ENCODE results near the gene PHF19.

PHF19 gene

GRCh38 chr9:120876842-120877240 lies at the start of gene PHF19:
TSS of gene PHF19 (minus strand) at chr9:120877188. CDS start at chr9:120874741, 2,447 bp downstream.
- peak; percentile 58 for DNase-seq

- DNase-seq, result no peak
Observed at GRCh38 chr9:120926397-120926928, 49.5 kb upstream of the PHF19 start, which contains the start of gene TRAF1. TSS of gene TRAF1 (minus strand) at chr9:120926796. CDS start at chr9:120926075, 721 bp downstream.

GRCh38 chr9:120925535-120926396 lies 48.8 kb upstream of the PHF19 start:
- DNase-seq, result peak; percentile 89

GRCh38 chr9:120924698-120925534 lies 47.9 kb upstream of the PHF19 start:
- DNase-seq, result no peak

GRCh38 chr9:120923620-120924328 lies 46.8 kb upstream of the PHF19 start:
- DNase-seq, result no peak

- no peak for DNase-seq
Observed at GRCh38 chr9:120922404-120923195, 45.6 kb upstream of the PHF19 start.

- no peak for DNase-seq
Observed at GRCh38 chr9:120921661-120922181, 44.7 kb upstream of the PHF19 start.

GRCh38 chr9:120920806-120921178 lies 43.8 kb upstream of the PHF19 start:
- no peak for DNase-seq

GRCh38 chr9:120919843-120920805 lies 43.1 kb upstream of the PHF19 start:
- DNase-seq, result no peak

GRCh38 chr9:120918931-120919842 lies 42.2 kb upstream of the PHF19 start:
- DNase-seq, result no peak

- no peak for DNase-seq
Observed at GRCh38 chr9:120917929-120918762, 41.2 kb upstream of the PHF19 start.

- DNase-seq, result no peak
Observed at GRCh38 chr9:120916991-120917880, 40.2 kb upstream of the PHF19 start.

- DNase-seq, result peak; percentile 79
Observed at GRCh38 chr9:120916588-120916987, 39.6 kb upstream of the PHF19 start.

- no peak for DNase-seq
Observed at GRCh38 chr9:120915854-120916470, 39.0 kb upstream of the PHF19 start.

GRCh38 chr9:120914953-120915352 lies 38.0 kb upstream of the PHF19 start:
- peak; percentile 54 for DNase-seq

- DNase-seq, result no peak
Observed at GRCh38 chr9:120914396-120914795, 37.4 kb upstream of the PHF19 start.
